ENCODE data around the gene TWIST2. TPM values are rescaled to one million over a fixed set of nuclear protein-coding genes. Genes with fewer than 3 reads are reported as not detected.

TWIST2 gene
- polyA plus RNA-seq, 3 donors from 2014 or later, result 0.17 to 0.61 TPM; not detected in 1

DNA sequence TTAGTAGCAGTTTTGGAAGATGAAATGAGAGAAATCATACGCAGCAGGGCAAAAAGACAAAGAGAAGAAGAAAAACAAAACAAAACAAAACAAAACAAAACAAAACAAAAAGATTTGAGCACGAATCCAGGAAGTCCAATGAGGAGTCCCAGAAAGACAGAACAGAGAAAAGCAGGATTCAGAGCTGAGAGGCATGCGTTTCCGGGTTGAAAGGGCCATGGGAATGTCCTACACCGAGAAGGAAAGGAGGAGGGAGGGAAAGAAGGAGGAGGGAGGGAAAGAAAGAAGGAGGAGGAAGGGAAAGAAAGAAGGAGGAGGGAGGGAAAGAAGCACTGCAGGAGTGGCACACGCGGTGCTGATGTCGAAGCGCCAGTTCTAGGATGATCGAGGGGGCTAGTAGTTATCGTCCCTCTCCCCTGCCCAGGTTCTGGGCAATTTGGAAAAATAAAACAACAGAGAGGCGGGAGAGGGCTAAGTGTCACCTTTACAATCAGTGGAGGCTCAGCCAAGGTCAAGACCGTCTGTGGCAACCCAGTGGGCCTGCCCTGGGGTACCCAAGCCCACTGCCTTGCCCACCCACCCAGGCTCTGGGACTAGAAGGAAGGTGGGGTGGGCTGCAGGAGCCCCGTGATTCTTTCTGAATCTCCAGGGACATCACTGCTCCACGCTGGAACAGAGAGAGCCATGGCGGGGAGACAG lies 68.4 kb downstream of the TWIST2 start:
- Mint-ChIP-seq H3K27me3 (ENCODE audit: low read depth in 3 of 3) (peaks cover 2 to 5% (median 4%) of the 10 kb centered on the region in 3 donors), H3K9me3 (no peaks in the 10 kb centered on the region), H3K4me3 (no peak overlapping the region), H3K27ac (no peak overlapping the region), H3K4me1 (peaks cover 0 to 2% of the 10 kb centered on the region in 2 donors), H3K36me3 (no peaks in the 10 kb centered on the region)
- DNase-seq, result no peak

DNA sequence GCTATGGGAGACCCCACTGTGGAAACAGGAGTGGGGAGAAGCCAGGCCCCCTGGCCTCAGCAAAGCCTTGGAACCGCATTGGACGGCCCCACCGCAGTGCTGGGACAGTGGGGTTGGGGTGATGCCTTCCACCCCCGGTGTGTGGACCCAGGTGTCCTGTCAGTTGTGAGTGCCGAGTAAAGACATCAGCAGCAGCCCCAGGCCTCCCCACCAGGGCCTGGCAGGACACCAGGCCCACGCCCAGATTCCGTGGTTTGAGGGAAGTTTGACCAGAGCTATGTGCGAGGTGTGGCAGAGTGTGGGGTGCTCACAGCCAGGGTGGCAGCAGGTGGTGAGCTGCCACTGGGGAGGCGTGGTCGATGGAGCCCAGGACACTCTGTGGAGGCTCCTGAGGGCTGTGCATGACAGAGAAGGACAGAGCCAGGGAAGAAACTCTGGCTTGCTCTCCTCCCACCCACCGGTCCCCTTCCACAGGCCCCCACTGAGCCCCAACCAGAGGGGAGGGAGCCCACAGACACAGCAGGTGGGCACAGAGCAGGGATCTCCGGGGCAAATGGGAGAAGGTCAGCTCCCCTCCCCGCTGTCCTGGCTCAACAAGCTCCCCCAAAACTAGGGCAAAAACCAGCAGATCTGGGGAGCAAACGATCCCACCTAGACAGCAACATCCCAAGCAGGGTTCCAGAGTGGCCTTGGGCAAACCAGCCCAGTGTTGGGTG lies 69.1 kb downstream of the TWIST2 start:
- no peak for DNase-seq
- H3K9me3 Mint-ChIP-seq, result no peaks in the 10 kb centered on the region
- no peaks in the 10 kb centered on the region for H3K36me3 Mint-ChIP-seq
- no peak overlapping the region for H3K4me3 Mint-ChIP-seq
- no peaks in the 10 kb centered on the region for H3K4me1 Mint-ChIP-seq
- H3K27ac Mint-ChIP-seq, result no peak overlapping the region
- H3K27me3 Mint-ChIP-seq (ENCODE audit: low read depth in 3 of 3), result peaks cover 2 to 7% (median 4%) of the 10 kb centered on the region in 3 donors

DNA sequence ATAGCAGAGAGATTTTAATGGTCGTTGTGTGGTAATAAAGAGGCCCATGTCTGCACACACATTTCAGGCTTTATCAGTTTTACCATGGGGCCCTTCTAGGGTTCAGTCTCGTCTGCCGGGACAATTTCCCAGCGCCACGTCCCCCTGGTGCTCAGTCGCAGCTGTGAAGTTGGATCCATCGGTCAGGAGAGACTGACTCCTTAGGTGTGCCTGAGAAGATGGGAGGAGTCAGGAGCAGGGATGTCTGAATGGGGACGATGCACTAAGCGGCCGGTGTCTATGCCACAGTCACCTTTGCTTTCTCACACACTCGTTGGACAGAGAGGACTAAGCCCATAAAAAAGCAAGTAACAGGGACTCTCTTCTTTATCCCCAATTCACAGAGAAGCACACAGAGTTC lies 71.4 kb downstream of the TWIST2 start:
- no peak overlapping the region for H3K27ac Mint-ChIP-seq
- no peak for DNase-seq
- no peaks in the 10 kb centered on the region for H3K9me3 Mint-ChIP-seq
- no peaks in the 10 kb centered on the region for H3K4me1 Mint-ChIP-seq
- no peak overlapping the region for H3K4me3 Mint-ChIP-seq
- peaks cover 0 to 15% (median 3%) of the 10 kb centered on the region in 3 donors for H3K27me3 Mint-ChIP-seq (ENCODE audit: low read depth in 3 of 3)
- H3K36me3 Mint-ChIP-seq, result no peaks in the 10 kb centered on the region

DNA sequence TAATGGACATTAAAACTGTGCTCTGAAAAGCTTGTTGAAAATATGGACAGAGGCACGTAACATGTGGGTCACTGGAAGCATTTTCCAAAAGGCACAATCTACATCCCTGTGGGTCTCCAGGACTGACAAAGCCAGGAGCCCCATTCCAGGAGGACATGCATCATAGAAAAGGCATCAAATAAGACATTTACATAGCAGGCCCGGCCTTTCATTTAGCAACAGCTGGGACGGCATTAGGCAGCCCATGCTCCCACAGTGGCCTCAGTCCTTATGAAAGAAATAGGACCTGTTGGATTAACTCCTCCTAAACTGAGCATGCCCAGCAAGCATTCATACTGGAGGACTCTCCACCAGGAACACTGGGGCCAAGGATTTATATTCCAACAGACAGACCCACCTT lies 72.2 kb downstream of the TWIST2 start:
- DNase-seq, result no peak
- H3K27me3 Mint-ChIP-seq (ENCODE audit: low read depth in 3 of 3), result peaks cover 0 to 15% (median 3%) of the 10 kb centered on the region in 3 donors
- no peaks in the 10 kb centered on the region for H3K4me1 Mint-ChIP-seq
- H3K4me3 Mint-ChIP-seq, result no peak overlapping the region
- H3K9me3 Mint-ChIP-seq, result no peaks in the 10 kb centered on the region
- H3K27ac Mint-ChIP-seq, result no peak overlapping the region
- no peaks in the 10 kb centered on the region for H3K36me3 Mint-ChIP-seq

DNA sequence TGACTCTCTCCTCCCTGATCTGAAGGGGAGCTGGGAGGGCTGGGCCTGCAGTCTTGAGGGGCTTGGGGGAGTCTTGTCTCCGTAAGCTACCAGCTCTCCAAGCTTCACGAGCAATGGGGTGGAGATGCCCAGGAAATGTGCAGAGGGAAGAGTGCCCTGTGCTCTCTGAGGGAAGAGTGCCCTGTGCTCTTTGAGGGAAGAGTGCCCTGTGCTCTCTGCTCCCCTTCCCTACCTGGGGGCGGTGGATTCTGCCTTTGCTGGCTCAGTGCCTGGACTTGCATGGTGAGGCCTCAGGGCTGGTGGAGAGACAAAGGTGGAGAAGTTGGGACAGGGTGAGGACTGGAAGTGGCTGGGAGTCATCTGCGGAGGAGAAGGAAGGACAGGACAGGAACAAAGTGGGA lies 72.7 kb downstream of the TWIST2 start:
- Mint-ChIP-seq H3K9me3 (no peaks in the 10 kb centered on the region), H3K27ac (no peak overlapping the region), H3K27me3 (ENCODE audit: low read depth in 3 of 3) (peaks cover under 1 to 15% (median 3%) of the 10 kb centered on the region in 3 donors), H3K4me1 (no peaks in the 10 kb centered on the region), H3K4me3 (no peak overlapping the region), H3K36me3 (no peaks in the 10 kb centered on the region)
- DNase-seq, result no peak

DNA sequence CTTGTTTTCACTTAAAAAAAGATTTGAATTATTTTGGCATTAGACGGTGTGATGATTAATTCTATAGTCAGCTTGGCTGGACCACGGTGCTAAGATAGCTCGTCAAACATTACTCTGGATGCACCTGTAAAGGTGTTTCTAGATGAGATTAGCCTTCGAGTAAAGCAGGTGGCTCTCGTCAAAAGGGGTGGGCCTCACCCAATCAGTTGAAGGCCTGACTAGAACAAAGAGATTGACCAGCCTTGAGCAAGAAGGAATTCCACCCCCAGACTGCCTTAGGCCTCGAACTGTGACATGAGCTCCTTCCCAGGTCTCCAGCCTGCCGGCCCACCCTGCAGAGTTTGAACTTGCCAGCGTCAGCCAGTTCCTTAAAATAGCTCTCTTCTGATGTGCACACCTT lies 73.4 kb downstream of the TWIST2 start:
- Mint-ChIP-seq H3K36me3 (no peaks in the 10 kb centered on the region), H3K27ac (no peak overlapping the region), H3K4me1 (no peaks in the 10 kb centered on the region), H3K4me3 (no peak overlapping the region), H3K27me3 (ENCODE audit: low read depth in 3 of 3) (peaks cover 3 to 15% (median 4%) of the 10 kb centered on the region in 3 donors), H3K9me3 (no peaks in the 10 kb centered on the region)
- no peak for DNase-seq

DNA sequence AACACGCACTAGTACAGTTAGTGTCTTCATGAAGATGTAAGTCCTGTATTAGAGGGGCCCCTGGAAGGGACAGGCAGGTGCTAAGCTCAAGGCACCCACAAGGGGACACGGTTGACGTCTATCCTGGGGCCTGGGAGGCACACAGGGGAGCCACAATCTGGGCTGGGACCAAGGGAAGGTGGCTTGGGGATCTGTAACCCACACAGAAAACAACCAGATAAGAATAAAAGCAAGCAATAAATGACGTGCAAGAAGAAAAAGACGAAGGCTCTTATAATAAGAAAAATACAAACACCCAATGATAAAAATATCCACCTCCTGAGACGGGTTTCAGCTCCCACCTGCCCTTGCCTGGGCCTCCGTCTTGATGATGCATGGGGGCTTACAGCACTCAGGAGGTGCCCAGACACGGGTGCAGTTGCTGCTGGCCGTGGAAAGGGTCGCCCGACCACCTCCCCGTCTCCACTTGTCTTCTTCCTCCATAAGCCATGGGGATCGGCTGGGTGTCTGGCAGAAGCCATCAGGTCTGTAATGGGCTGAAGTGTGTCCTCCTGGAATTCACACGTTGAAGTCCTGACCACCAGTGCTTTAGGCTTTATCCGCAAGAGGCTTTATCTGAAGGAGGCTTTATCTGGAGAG lies 73.9 kb downstream of the TWIST2 start:
- peaks cover 1 to 15% (median 4%) of the 10 kb centered on the region in 3 donors for H3K27me3 Mint-ChIP-seq (ENCODE audit: low read depth in 3 of 3)
- no peaks in the 10 kb centered on the region for H3K36me3 Mint-ChIP-seq
- H3K27ac Mint-ChIP-seq, result no peak overlapping the region
- no peaks in the 10 kb centered on the region for H3K9me3 Mint-ChIP-seq
- no peaks in the 10 kb centered on the region for H3K4me1 Mint-ChIP-seq
- no peak for DNase-seq
- no peak overlapping the region for H3K4me3 Mint-ChIP-seq

DNA sequence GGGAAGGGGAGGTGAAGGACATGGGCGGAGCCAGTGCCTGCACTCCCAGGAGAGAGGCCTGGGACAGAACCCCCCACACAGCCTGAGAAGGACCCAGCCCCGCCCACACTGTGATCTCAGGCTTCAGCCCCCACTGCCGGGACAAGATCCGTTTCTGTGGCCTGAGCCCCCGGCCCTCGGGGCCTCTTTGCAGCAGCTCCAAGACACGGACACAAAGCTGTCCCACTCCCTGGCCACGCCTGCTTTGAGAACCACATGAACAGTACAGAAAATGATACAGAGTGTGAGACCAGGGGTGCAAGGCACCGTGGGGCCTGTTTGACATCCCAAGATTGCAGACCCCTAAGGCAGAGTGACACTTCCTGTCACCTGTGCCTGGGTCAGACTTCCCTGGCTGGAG lies 74.5 kb downstream of the TWIST2 start:
- H3K4me1 Mint-ChIP-seq, result no peaks in the 10 kb centered on the region
- no peak for DNase-seq
- H3K4me3 Mint-ChIP-seq, result no peak overlapping the region
- no peaks in the 10 kb centered on the region for H3K36me3 Mint-ChIP-seq
- no peak overlapping the region for H3K27ac Mint-ChIP-seq
- peaks cover 1 to 15% (median 4%) of the 10 kb centered on the region in 3 donors for H3K27me3 Mint-ChIP-seq (ENCODE audit: low read depth in 3 of 3)
- H3K9me3 Mint-ChIP-seq, result no peaks in the 10 kb centered on the region

DNA sequence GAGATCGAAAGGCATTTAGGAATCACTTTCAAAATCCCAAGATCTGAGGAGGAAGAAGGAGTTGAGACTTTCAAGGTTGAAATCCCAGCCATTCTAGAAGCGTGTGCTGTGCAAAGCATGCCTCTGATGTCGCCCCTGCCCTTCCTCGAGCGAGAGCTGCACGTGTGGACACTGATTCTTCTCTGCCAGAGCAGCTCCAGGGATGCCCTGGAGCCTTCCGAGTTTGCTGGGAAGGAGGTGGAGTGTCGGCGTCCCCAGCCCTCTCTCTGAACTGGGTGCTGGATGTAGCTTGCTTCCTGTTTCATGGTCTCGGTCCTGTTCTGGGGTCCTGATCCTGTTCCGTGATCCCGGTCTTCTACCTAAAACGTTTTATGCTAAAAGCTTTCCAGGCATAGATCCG lies 76.1 kb downstream of the TWIST2 start:
- no peak overlapping the region for H3K4me3 Mint-ChIP-seq
- H3K36me3 Mint-ChIP-seq, result no peaks in the 10 kb centered on the region
- no peaks in the 10 kb centered on the region for H3K4me1 Mint-ChIP-seq
- H3K27ac Mint-ChIP-seq, result no peak overlapping the region
- H3K9me3 Mint-ChIP-seq, result no peaks in the 10 kb centered on the region
- H3K27me3 Mint-ChIP-seq (ENCODE audit: low read depth in 3 of 3), result peaks cover 0 to 14% (median 4%) of the 10 kb centered on the region in 3 donors
- DNase-seq, result no peak

DNA sequence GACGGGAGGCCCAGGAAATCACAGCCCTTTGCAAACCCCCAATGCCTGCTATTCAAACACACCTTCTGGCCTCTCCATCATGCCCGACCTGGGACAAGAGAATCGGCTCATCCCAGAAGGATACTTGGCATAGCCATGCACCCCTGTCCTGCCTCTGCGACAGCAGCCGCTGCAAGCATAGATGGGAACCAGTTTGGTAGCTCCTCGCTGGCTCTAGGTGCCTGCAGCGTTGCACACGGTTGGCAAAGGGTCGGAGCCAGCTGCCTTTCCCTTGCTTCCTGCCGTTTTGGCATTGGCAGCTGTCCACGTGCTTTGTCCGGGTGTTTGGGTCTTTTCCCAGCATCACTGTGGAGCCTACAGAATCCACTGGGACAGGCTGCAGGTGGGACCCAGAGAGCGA lies 76.9 kb downstream of the TWIST2 start:
- Mint-ChIP-seq H3K27ac (no peak overlapping the region), H3K36me3 (no peaks in the 10 kb centered on the region), H3K4me1 (no peaks in the 10 kb centered on the region), H3K9me3 (no peaks in the 10 kb centered on the region), H3K4me3 (no peak overlapping the region), H3K27me3 (ENCODE audit: low read depth in 3 of 3) (peaks cover 0 to 14% (median 4%) of the 10 kb centered on the region in 3 donors)
- no peak for DNase-seq

DNA sequence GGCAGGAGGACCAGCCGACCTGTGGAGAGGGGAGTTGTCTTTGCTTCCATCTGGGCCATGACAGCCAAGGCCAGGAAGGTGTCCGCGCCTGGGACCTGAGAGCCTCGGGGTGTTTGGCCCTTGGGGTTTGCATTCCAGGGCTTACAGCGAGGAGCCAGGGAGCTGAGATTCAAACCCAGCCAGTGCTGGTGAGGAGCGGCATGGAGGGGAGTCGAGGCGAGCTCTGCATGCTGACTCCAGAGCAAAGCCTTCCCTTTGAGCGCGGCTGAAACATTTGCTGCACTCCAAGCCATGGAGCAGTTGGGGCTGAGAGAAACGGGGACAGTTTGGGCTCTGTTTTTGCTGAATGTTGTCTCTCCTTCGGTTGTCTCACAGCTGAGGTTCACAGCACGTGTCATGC lies 77.4 kb downstream of the TWIST2 start:
- H3K4me1 Mint-ChIP-seq, result no peaks in the 10 kb centered on the region
- H3K36me3 Mint-ChIP-seq, result no peaks in the 10 kb centered on the region
- no peaks in the 10 kb centered on the region for H3K9me3 Mint-ChIP-seq
- peaks cover 0 to 12% (median 4%) of the 10 kb centered on the region in 3 donors for H3K27me3 Mint-ChIP-seq (ENCODE audit: low read depth in 3 of 3)
- no peak for DNase-seq
- no peak overlapping the region for H3K27ac Mint-ChIP-seq
- H3K4me3 Mint-ChIP-seq, result no peak overlapping the region

DNA sequence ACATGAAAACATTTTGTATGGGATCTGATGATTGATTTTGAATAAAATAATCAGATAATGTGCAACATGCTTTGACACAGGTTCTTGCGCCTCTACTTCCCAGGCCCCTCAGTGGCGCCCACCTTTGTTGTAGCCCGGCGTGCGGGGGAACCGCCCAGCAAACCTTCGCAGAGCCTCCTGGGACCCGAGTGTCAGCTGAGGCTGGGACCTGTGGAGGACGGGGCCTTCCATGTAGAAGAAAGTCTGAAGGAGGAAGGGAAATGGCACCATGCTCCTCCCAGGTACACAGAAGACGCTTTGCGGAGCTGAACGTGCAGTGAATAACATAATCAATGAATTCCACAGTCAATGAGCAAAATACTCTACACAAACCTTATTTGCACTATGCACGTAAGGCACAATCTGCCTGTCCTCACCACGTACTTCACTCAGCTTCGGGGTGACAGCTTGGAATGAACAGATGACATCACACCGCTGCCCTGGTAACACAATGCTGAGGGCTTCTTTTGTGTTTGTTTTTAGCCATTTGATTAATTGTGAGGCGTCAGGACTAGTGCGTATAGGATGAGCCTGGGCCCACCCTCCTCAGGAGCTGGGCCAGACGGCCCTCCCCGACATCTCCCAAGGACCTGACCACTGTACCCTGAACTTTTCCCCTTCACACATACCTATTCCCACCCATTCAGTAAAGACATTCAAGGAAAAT lies 78.1 kb downstream of the TWIST2 start:
- Mint-ChIP-seq H3K4me1 (no peaks in the 10 kb centered on the region), H3K27me3 (ENCODE audit: low read depth in 3 of 3) (peaks cover 0 to 12% (median 6%) of the 10 kb centered on the region in 3 donors), H3K27ac (no peak overlapping the region), H3K9me3 (no peaks in the 10 kb centered on the region), H3K4me3 (no peak overlapping the region), H3K36me3 (no peaks in the 10 kb centered on the region)
- DNase-seq, result no peak

DNA sequence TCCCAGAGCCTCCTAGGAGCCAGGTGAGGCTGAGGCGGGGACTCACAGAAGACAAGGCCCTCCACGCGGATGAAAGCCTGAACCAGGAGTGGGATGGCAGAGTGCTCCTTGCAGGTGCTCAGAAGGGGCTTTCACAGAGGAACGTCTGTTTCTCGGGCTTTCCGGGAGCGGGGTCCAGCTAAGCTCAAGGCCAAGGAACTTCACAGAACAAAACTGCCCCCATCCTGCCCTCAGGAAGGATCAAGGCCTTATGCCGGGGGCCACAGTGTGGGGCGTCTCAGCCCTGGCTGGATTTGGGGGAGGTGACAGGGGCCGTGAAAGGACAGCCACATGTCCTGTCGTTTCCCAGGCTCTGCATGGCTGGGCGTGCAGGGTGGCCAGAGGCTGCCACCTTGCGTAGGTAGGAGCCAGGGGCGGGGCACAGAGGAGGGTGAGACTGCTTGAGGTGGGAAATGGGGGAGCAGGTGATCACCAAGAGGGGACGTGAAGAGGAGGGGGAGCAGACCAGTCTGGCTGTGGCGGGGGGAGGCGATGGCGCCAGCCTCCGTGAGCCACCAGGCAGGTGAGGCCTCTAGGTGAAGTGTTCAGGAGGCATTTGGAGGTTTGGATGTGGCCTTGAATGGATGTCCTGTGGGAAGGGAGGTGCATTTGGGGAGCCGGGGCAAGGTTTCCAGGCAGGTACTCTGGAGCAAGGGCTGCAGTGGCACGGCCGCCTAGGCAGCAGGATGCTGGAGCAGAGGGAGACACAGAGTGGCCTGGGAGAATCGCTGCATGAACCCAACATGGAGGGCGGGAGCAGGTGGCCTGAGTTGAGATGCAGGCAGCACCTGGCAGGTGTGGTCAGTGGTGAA lies 79.1 kb downstream of the TWIST2 start:
- no peak for DNase-seq
- no peaks in the 10 kb centered on the region for H3K9me3 Mint-ChIP-seq
- H3K4me1 Mint-ChIP-seq, result no peaks in the 10 kb centered on the region
- H3K27ac Mint-ChIP-seq, result peak overlapping the region in 1 of 6 donors; percentile 35
- peaks cover 2 to 11% (median 10%) of the 10 kb centered on the region in 3 donors for H3K27me3 Mint-ChIP-seq (ENCODE audit: low read depth in 3 of 3)
- no peaks in the 10 kb centered on the region for H3K36me3 Mint-ChIP-seq
- no peak overlapping the region for H3K4me3 Mint-ChIP-seq

Data from immature natural killer cell (primary cell).